SK-N-SH treated with all-trans-retinoic acid at 6 μM for 48 hours (cell line): Measurements from ENCODE around the gene KIF12.

Source experiments
- ATAC-seq: fragments of 200-7000 bp; cut with Tn5 transposase; 3 replicates; pipeline ENCODE4 v1.9.1; 2020; ENCODE audit warnings: mild to moderate bottlenecking, moderate library complexity
- ARNTL ChIP-seq: fragments of 450-650 bp; formaldehyde crosslinking; IDR thresholded peaks from 2 replicates; pipeline ENCODE4 v1.5.0; 2020; ENCODE audit warnings: low read depth, mild to moderate bottlenecking, moderate library complexity, borderline replicate concordance
- CSDC2 ChIP-seq: fragments of 250-450 bp; sonication (Bioruptor Pico); IDR thresholded peaks from 2 replicates; pipeline ENCODE4 v1.5.0; 2020; ENCODE audit warnings: mild to moderate bottlenecking, moderate library complexity
- ESRRG ChIP-seq: fragments of 250-450 bp; sonication (Bioruptor Pico); IDR thresholded peaks from 2 replicates; pipeline ENCODE4 v1.6.1; 2021; ENCODE audit warnings: mild to moderate bottlenecking
- GLIS3 ChIP-seq: fragments of 250-450 bp; sonication (Bioruptor Pico); IDR thresholded peaks from 2 replicates; pipeline ENCODE4 v1.5.0; 2020; ENCODE audit warnings: mild to moderate bottlenecking, moderate library complexity
- ISL1 ChIP-seq: fragments of 250-450 bp; sonication (Bioruptor Pico); IDR thresholded peaks from 2 replicates; pipeline ENCODE4 v2.1.2; 2022; ENCODE audit warnings: mild to moderate bottlenecking, moderate library complexity
- OSR1 ChIP-seq: fragments of 250-450 bp; sonication (Bioruptor Pico); IDR thresholded peaks from 2 replicates; pipeline ENCODE4 v1.8.0; 2022; ENCODE audit warnings: moderate library complexity, mild to moderate bottlenecking, inconsistent platforms
- PPARA ChIP-seq: fragments of 250-450 bp; sonication (Bioruptor Pico); IDR thresholded peaks from 2 replicates; pipeline ENCODE4 v1.5.0; 2020; ENCODE audit warnings: mild to moderate bottlenecking, borderline replicate concordance
- RARB ChIP-seq: fragments of 250-450 bp; sonication (Bioruptor Pico); IDR thresholded peaks from 2 replicates; pipeline ENCODE4 v1.8.0; 2021; ENCODE audit warnings: mild to moderate bottlenecking, moderate library complexity
- SNAI2 ChIP-seq: fragments of 250-450 bp; sonication (Bioruptor Pico); IDR thresholded peaks from 2 replicates; pipeline ENCODE4 v1.5.0; 2020; ENCODE audit warnings: mild to moderate bottlenecking, moderate library complexity
- TCF4 ChIP-seq: fragments of 250-450 bp; sonication (Bioruptor Pico); IDR thresholded peaks from 2 replicates; pipeline ENCODE4 v1.8.0; 2021; ENCODE audit warnings: mild to moderate bottlenecking, moderate library complexity, borderline replicate concordance
- TOX ChIP-seq: fragments of 250-450 bp; sonication (Bioruptor Pico); IDR thresholded peaks from 2 replicates; pipeline ENCODE4 v1.8.0; 2021; ENCODE audit warnings: mild to moderate bottlenecking, moderate library complexity, borderline replicate concordance
- ZC3H10 ChIP-seq: fragments of 250-450 bp; sonication (Bioruptor Pico); IDR thresholded peaks from 2 replicates; pipeline ENCODE4 v1.5.1; 2021; ENCODE audit warnings: mild to moderate bottlenecking, moderate library complexity
- ZFP3 ChIP-seq: fragments of 250-450 bp; sonication (Bioruptor Pico); IDR thresholded peaks from 2 replicates; pipeline ENCODE4 v1.5.0; 2020; ENCODE audit warnings: mild to moderate bottlenecking, moderate library complexity
- ZFP30 ChIP-seq: fragments of 450-650 bp; formaldehyde crosslinking; IDR thresholded peaks from 2 replicates; pipeline ENCODE4 v1.5.0; 2022; ENCODE audit warnings: mild to moderate bottlenecking, moderate library complexity
- ZNF565 ChIP-seq: fragments of 450-650 bp; formaldehyde crosslinking; conservative IDR thresholded peaks from 2 replicates; pipeline ENCODE4 v1.5.0; 2020; ENCODE audit warnings: low read depth, mild to moderate bottlenecking, moderate library complexity
- ZNF70 ChIP-seq: fragments of 450-650 bp; formaldehyde crosslinking; IDR thresholded peaks from 2 replicates; pipeline ENCODE4 v1.5.0; 2020; ENCODE audit warnings: mild to moderate bottlenecking, moderate library complexity
- ZNF8 ChIP-seq: fragments of 450-650 bp; formaldehyde crosslinking; IDR thresholded peaks from 2 replicates; pipeline ENCODE4 v1.5.0; 2020; ENCODE audit warnings: mild to moderate bottlenecking, moderate library complexity
- TF ChIP-seq, protein P1 (sequence below): fragments of 250-450 bp; sonication (Bioruptor Pico); IDR thresholded peaks from 2 replicates; pipeline ENCODE4 v1.8.0; 2021; ENCODE audit warnings: low read depth, mild to moderate bottlenecking, moderate library complexity, borderline replicate concordance
- TF ChIP-seq, protein P2 (sequence below): fragments of 250-450 bp; sonication (Bioruptor Pico); IDR thresholded peaks from 2 replicates; pipeline ENCODE4 v1.5.1; 2021; ENCODE audit warnings: mild to moderate bottlenecking, moderate library complexity
- TF ChIP-seq, protein P3 (sequence below): fragments of 250-450 bp; sonication (Bioruptor Pico); IDR thresholded peaks from 2 replicates; pipeline ENCODE4 v1.8.0; 2020; ENCODE audit warnings: mild to moderate bottlenecking, moderate library complexity, borderline replicate concordance

Gene KIF12

DNA sequence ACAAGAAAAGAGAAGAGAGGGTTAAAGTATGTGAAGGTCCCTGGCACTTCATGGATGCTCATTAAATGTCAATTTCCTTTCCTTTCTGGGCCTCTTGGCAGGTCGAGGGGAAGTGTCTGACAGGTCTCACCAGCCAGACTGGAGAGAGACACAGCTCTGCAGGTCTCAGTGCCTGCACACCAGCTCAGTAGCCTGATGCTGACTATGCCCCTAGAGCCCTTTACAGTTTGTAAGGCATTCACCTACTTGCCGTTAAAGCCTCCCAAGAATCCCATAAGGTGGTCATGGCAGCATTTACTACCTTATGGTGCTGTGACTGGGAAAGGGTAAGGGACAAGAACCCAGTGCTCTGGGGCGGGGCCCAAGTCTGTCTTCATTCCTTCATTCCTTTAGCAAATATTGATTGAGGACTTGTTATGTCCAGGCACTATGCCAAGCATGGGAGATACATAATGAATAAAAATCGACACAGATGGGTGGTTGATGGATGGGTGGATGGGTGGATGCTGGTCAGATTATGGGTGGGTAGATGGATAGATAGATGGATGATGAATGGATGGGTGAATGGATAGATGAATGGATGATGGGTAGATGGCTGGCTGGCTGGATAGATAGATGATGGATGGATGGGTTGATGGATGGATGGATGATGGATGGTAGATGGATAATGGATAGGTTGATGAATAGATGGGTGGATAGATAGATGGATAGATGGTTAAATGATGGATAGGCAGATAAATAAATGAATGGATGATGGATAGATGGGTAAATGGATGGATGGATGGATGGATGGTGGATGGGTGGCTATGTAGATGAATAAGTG, 21.3 kb upstream of the KIF12 start:
- ATAC-seq, result no peak

DNA sequence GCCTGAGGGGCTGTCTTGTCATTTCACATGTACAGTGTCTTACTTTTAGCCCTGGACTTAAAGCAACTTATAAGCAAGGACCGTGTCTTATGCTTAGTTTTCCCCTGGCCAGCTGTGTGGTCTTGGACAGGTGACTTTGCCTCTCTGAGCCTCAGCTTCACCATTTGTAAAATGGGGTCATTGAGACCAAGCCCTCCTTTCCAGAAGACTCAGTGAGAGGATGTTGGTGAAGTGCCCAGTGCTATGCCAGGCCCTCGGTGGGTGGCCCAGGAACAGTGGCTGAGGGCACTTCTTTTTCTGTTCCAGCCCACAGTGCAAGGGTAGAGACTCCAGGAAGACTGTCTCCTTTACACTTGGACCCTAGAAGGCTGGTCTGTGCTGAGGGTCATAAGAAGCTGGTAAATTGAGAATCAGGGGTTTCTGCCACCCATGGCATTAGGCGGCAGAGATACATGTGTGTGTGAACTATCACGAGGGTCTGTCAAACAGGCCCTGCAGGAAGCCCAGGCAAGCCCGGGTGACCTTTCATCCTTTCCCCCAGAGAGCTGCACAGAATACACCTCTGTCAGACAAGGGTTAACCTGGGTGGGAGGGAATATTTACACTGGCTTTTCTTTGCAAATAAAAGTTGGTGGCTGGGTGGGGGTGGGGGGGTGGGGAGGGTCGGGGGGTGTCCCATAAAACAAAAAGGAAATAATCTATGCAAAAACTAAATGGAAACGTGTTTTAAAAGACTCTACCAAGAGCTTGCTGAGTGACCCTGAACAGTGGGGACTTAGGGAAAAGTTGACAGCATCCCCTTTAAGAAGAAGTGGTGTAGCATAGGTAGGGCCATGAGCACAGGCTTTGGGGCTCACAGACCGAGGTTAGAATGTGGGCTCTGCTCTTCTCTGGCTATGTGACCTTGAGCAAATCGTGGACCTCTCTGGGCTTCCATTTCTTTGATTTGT, 20.4 kb upstream of the KIF12 start:
- TF ChIP-seq TOX (no peak), ZNF565 (CRISPR knock-in tag) (no peak), ESRRG (CRISPR knock-in tag) (no peak), ISL1 (CRISPR knock-in tag) (no peak), ZFP30 (CRISPR knock-in tag) (no peak), TCF4 (CRISPR knock-in tag) (no peak), RARB (CRISPR knock-in tag) (no peak), GLIS3 (CRISPR knock-in tag) (no peak), SNAI2 (CRISPR knock-in tag) (no peak), ZFP3 (CRISPR knock-in tag) (no peak), CSDC2 (no peak)
- TF ChIP-seq, protein P1, sequence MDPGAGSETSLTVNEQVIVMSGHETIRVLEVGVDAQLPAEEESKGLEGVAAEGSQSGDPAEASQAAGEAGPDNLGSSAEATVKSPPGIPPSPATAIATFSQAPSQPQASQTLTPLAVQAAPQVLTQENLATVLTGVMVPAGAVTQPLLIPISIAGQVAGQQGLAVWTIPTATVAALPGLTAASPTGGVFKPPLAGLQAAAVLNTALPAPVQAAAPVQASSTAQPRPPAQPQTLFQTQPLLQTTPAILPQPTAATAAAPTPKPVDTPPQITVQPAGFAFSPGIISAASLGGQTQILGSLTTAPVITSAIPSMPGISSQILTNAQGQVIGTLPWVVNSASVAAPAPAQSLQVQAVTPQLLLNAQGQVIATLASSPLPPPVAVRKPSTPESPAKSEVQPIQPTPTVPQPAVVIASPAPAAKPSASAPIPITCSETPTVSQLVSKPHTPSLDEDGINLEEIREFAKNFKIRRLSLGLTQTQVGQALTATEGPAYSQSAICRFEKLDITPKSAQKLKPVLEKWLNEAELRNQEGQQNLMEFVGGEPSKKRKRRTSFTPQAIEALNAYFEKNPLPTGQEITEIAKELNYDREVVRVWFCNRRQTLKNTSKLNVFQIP, result no peak
- TF ChIP-seq, protein P2, sequence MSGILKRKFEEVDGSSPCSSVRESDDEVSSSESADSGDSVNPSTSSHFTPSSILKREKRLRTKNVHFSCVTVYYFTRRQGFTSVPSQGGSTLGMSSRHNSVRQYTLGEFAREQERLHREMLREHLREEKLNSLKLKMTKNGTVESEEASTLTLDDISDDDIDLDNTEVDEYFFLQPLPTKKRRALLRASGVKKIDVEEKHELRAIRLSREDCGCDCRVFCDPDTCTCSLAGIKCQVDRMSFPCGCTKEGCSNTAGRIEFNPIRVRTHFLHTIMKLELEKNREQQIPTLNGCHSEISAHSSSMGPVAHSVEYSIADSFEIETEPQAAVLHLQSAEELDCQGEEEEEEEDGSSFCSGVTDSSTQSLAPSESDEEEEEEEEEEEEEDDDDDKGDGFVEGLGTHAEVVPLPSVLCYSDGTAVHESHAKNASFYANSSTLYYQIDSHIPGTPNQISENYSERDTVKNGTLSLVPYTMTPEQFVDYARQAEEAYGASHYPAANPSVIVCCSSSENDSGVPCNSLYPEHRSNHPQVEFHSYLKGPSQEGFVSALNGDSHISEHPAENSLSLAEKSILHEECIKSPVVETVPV (CRISPR knock-in tag), result no peak
- ATAC-seq, result no peak

More for the DNA sequence above, 21.3 kb upstream of the KIF12 start:
- TF ChIP-seq ZNF565 (CRISPR knock-in tag) (no peak), OSR1 (CRISPR knock-in tag) (no peak), ARNTL (CRISPR knock-in tag) (no peak)
- TF ChIP-seq, all 23 proteins: peak for 0

DNA sequence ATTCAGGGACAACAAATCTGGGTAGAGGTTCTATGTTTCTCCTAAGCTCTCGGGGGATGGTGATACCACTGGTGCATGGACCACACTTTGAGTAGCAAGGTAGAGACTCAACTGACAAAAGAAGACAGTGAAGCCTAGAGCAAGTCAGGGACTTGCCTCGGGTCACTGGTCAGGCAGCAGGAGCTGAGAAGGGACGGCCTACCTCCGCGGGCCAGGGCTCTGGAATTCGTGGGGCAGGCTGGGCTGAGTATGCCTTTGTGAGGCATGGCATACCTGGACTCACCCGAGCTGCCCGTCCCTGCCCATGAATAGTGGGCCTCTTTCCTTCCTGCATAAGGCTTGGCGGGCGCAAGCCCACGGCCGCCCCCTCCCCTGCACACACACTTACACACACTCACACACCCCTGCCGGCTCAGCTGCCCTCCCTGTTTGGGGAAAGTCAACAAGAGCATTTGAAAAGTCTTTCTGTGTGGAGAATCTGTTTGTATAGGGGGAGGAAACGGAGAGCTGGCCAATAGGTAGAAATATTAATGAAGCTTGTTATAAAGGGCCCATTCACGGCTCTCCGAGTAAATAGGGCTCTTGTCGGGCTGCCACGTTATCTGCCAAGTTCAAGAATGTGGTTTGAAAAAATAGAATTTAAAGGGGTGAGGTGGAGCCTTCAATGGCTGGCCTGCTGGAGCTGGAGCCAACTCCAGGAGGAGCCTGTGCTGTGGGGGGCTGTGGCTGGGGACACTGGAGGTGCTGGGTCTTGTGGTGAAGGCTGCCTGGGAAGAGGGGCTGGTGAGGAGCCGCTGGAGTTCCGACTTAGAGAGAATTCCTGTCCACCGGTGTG, 19.1 kb upstream of the KIF12 start:
- ATAC-seq, result no peak
- no peak for TF ChIP-seq ZNF565 (CRISPR knock-in tag)
- no peak for TF ChIP-seq PPARA (CRISPR knock-in tag)
- TF ChIP-seq TOX, result no peak
- no peak for TF ChIP-seq ARNTL (CRISPR knock-in tag)
- TF ChIP-seq OSR1 (CRISPR knock-in tag), result no peak
- TF ChIP-seq ISL1 (CRISPR knock-in tag), result no peak
- no peak for TF ChIP-seq SNAI2 (CRISPR knock-in tag)
- no peak for TF ChIP-seq GLIS3 (CRISPR knock-in tag)
- TF ChIP-seq, protein P1, result no peak
- TF ChIP-seq ESRRG (CRISPR knock-in tag), result no peak
- TF ChIP-seq ZFP30 (CRISPR knock-in tag), result no peak
- TF ChIP-seq, protein P2 (CRISPR knock-in tag), result no peak
- no peak for TF ChIP-seq ZFP3 (CRISPR knock-in tag)
- no peak for TF ChIP-seq ZC3H10

DNA sequence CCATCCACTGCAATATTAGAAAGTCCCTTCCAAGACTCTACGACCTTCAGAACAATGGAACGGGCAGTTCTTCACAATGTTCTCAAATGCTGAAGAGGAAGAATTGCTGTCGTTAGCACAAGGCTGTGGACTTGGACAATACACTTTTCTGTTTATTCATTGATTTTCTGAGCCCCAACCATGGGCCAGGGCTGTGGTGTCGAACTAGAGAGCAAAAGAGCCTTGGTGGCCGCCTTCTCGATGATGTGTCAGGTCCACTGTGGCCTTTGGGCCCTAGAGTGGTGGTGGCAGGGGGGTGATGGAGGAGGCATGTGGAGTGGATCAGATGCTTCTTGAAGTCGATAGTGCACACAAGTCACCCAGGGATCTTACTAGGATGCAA, 18.5 kb upstream of the KIF12 start:
- ATAC-seq, result no peak
- TF ChIP-seq, protein P2 (CRISPR knock-in tag), result no peak
- no peak for TF ChIP-seq RARB (CRISPR knock-in tag)
- TF ChIP-seq GLIS3 (CRISPR knock-in tag), result no peak
- TF ChIP-seq ZNF70, result no peak
- TF ChIP-seq, protein P1, result no peak
- TF ChIP-seq ZNF8 (CRISPR knock-in tag), result no peak
- no peak for TF ChIP-seq TCF4 (CRISPR knock-in tag)
- TF ChIP-seq, protein P3, sequence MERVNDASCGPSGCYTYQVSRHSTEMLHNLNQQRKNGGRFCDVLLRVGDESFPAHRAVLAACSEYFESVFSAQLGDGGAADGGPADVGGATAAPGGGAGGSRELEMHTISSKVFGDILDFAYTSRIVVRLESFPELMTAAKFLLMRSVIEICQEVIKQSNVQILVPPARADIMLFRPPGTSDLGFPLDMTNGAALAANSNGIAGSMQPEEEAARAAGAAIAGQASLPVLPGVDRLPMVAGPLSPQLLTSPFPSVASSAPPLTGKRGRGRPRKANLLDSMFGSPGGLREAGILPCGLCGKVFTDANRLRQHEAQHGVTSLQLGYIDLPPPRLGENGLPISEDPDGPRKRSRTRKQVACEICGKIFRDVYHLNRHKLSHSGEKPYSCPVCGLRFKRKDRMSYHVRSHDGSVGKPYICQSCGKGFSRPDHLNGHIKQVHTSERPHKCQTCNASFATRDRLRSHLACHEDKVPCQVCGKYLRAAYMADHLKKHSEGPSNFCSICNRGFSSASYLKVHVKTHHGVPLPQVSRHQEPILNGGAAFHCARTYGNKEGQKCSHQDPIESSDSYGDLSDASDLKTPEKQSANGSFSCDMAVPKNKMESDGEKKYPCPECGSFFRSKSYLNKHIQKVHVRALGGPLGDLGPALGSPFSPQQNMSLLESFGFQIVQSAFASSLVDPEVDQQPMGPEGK (CRISPR knock-in tag), result no peak
